ENCODE measurements around the gene ABHD13. TPM values are rescaled to one million over a fixed set of nuclear protein-coding genes. Genes with fewer than 3 reads are reported as not detected.
A peak's percentile ranks its signal among the peaks of the same experiment; 100 is the strongest.

The ABHD13 gene
- total and polyA plus RNA-seq, 8 donors = 1.4 to 25.3 (median 5.5) TPM

- no peaks in the 10 kb centered on the region for H3K4me1 ChIP-seq
- H3K36me3 ChIP-seq = no peaks in the 10 kb centered on the region
- no peak for DNase-seq
- H3K27ac ChIP-seq = no peak overlapping the region
- H3K27me3 ChIP-seq = no peaks in the 10 kb centered on the region
- H3K9me3 ChIP-seq = peaks cover 0 to 16% (median 4%) of the 10 kb centered on the region in 4 donors
- TF ChIP-seq CTCF (IDR thresholded peaks at IDR 0.05) (no peak), POLR2A (IDR thresholded peaks at IDR 0.05) (no peak), EP300 (IDR thresholded peaks at IDR 0.05) (no peak), POLR2AphosphoS5 (IDR thresholded peaks at IDR 0.05) (no peak)
- intact Hi-C loops (cut with DNase I; ENCODE audit: low total_unique reads) = no loop called here
- no peak overlapping the region for H3K4me3 ChIP-seq
- 66 to 74% (median 71%) methylated on average over 4 of the region's 4 CpGs for WGBS, 5 donors
Measured at GRCh38 chr13:108249150-108249549, 31.0 kb downstream of the ABHD13 start.

DNA sequence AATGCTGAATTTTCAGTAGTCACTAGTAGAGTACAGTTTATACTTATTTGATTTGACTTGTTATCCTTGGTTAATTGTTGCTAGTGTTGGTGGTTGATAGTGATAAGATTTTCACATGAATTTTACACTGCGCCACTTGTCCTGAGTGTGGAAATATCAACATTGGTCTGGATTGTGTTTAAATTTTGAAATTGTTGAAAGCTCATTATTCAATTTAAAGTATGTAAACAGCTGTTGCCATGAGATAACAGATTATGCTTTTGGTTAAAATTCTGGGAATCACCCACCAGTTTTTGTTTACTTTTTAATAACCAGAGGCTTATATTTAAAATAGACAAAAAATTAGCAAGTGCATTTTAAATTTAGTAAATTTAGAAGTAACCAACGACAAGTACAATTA, 39.1 kb downstream of the ABHD13 start:
- WGBS, 5 donors = 38 to 55% (median 47%) methylated on average over 2 of the region's 2 CpGs
- Histone ChIP-seq H3K27ac (no peak overlapping the region), H3K4me1 (peaks cover 0 to 10% (median 0%) of the 10 kb centered on the region in 4 donors), H3K27me3 (no peaks in the 10 kb centered on the region), H3K4me3 (no peak overlapping the region), H3K9me3 (peaks cover 0 to 3% (median 0%) of the 10 kb centered on the region in 4 donors), H3K36me3 (no peaks in the 10 kb centered on the region)
- intact Hi-C loops (cut with DNase I; ENCODE audit: low total_unique reads) = no loop called here
- TF ChIP-seq POLR2AphosphoS5 (IDR thresholded peaks at IDR 0.05) (no peak), EP300 (IDR thresholded peaks at IDR 0.05) (no peak), CTCF (IDR thresholded peaks at IDR 0.05) (no peak), POLR2A (IDR thresholded peaks at IDR 0.05) (no peak)
- no peak for DNase-seq

GRCh38 chr13:108263621-108264355, 45.6 kb downstream of the ABHD13 start:
- WGBS, 5 donors = 91 to 96% (median 92%) methylated on average over 9 of the region's 9 CpGs
- Histone ChIP-seq H3K27me3 (no peaks in the 10 kb centered on the region), H3K4me1 (peaks cover 0 to 4% (median under 1%) of the 10 kb centered on the region in 4 donors), H3K36me3 (peaks cover 0 to 7% (median 0%) of the 10 kb centered on the region in 4 donors), H3K4me3 (no peak overlapping the region), H3K27ac (no peak overlapping the region), H3K9me3 (no peaks in the 10 kb centered on the region)
- TF ChIP-seq POLR2AphosphoS5 (IDR thresholded peaks at IDR 0.05) (no peak), POLR2A (IDR thresholded peaks at IDR 0.05) (no peak), EP300 (IDR thresholded peaks at IDR 0.05) (no peak), CTCF (IDR thresholded peaks at IDR 0.05) (no peak)
- DNase-seq = no peak
- intact Hi-C loops (cut with DNase I; ENCODE audit: low total_unique reads) = no loop called here

DNA sequence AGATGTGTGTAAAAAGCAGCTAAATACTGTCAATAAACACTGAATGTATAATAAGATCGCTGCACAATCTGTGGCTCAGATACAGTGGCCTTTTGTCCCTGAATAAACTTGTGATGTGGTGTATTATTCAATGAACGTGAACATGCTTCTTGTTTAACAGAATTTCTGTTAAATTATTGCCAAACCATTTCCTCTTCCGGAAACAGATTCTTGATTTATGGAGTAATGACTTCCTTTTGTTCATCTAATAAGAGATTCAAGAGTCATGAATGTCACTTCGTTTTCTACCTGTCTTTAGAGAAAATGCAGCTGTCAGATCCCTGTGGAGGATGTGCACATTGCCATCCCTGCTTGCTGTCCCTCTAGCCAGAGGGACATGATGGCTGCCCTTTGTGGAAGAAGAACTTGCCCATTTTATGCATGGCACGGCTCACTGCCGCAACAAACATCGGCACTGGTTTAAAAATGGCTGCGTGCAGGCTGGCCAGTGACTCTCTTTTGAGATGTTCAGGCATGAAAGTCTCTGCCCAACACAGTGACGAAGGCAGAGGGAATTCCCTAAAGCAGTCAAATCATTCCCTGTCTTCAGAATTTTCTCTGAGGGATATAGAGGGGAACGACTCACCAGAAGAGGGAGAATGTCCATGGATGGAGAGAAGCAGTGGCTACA, 48.3 kb downstream of the ABHD13 start:
- intact Hi-C loops (cut with DNase I; ENCODE audit: low total_unique reads) = no loop called here
- TF ChIP-seq CTCF (IDR thresholded peaks at IDR 0.05) (no peak), POLR2A (IDR thresholded peaks at IDR 0.05) (no peak), EP300 (IDR thresholded peaks at IDR 0.05) (no peak), POLR2AphosphoS5 (IDR thresholded peaks at IDR 0.05) (no peak)
- peak overlapping the region in 2 of 5 donors; percentile 66 to 73 for H3K27ac ChIP-seq

More for the DNA sequence above, 48.3 kb downstream of the ABHD13 start:
- no peaks in the 10 kb centered on the region for H3K27me3 ChIP-seq
- H3K36me3 ChIP-seq = peaks cover 0 to 7% (median 0%) of the 10 kb centered on the region in 4 donors
- no peak for DNase-seq
- peaks cover 8 to 27% (median 18%) of the 10 kb centered on the region in 4 donors for H3K4me1 ChIP-seq
- no peaks in the 10 kb centered on the region for H3K9me3 ChIP-seq
- H3K4me3 ChIP-seq = no peak overlapping the region
- WGBS, 5 donors = 71 to 79% (median 72%) methylated on average over 10 of the region's 10 CpGs
